Measurements from ENCODE around the gene VGLL2.

GRCh38 chr6:117303323-117303722 lies 38.0 kb downstream of the VGLL2 start:
- TF ChIP-seq EZH2 (IDR thresholded peaks at IDR 0.05; ENCODE audit: borderline replicate concordance, low read depth, low read length, severe bottlenecking) (no peak), CTCF (IDR thresholded peaks at IDR 0.05; ENCODE audit: extremely low read depth in 1 of 2, insufficient read depth in 1 of 2, low read depth in 1 of 2, low read length in 2 of 2) (no peak), POLR2A (IDR thresholded peaks at IDR 0.05; ENCODE audit: low read depth, low read length) (no peak)
